NCI-H1048 (cell line): Measurements from ENCODE around the gene NEGR1.

Experiments used
- DNase-seq: peaks from one replicate; lab custom pipeline; 2025; lab: John Stamatoyannopoulos, UW

NEGR1 gene

GRCh38 chr1:71850515-71850914, 431.8 kb downstream of the NEGR1 start:
- no peak for DNase-seq

DNA sequence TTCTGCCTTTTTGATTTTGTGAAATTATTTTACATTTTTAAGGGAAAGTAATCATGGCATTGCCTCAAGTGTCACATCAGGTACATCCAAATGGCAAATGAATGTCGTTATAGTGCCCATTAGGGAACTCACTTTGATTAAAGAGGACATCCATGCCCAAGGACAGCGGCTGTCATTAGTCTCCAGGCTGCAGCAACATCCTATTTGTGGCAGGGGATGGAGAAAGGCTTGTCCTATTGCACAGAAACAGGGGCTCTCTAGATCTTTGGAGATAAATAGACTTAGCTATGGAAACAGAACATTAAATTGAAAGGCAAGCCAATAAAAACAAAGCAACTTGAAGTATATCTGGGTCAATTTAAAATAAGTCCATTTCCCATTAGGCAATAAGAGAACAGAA, 439.3 kb downstream of the NEGR1 start:
- no peak for DNase-seq

GRCh38 chr1:71839876-71840275, 442.5 kb downstream of the NEGR1 start:
- DNase-seq: no peak

DNA sequence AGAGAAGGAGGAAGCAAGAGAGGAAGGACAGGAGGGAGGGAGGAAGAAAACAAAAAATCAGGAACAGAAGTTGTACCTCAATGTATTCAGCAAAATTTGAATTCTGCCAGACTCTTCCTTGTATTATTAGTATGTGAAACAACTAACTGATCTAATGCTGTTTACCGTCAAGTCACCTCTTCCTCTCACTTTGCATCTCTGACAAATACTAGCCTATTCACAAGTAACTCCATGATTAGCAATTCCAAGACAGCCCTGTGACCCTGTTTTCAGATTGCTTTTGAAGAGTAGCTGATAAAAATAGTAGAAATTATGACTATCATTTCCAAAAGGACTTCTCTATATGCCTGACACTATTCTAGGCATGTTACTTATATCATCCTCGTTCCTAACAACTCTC, 445.4 kb downstream of the NEGR1 start:
- DNase-seq: no peak

GRCh38 chr1:71835442-71835813, 446.9 kb downstream of the NEGR1 start:
- no peak for DNase-seq

- no peak for DNase-seq
Observed at GRCh38 chr1:71834601-71835441, 447.5 kb downstream of the NEGR1 start.

DNA sequence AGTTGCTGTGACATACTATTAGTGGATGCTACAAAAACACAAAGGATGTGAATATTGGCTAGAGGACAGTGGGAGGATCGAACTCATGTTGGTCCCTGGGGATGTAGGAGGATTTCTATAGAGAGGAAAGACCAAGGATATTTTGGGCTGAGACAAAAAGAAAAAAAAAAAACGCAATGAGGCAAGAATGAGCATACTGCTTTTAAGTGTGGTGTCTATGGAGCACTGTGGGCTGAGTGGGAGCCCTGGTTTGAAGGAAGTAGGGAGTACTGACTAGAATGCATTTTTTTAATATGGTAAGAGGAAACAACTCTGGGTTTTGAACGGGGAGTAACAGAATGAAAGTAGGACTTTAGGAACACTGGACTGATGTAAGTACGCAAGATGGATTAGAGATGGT, 450.7 kb downstream of the NEGR1 start:
- no peak for DNase-seq

DNA sequence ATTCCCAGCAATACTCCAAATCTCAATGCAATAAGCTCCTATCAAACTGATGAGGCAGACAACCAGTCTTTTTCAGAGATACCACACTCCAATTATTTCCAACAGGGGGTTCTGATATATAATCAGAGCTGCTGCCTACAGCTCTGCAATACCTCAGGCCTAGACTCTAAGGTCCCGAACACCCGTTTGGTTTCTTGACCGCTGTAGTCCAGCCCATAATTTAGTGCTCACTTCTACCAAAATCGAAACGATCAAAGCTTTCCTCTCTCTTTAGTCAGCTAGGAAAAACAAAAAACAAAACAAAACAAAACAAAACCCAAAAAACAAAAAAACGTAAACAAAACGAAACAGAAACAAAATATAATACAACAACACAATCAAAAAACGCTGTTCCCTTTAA, 453.0 kb downstream of the NEGR1 start:
- no peak for DNase-seq

- DNase-seq: no peak
Observed at GRCh38 chr1:71828431-71829012, 453.8 kb downstream of the NEGR1 start.

- no peak for DNase-seq
Observed at GRCh38 chr1:71823708-71824305, 458.5 kb downstream of the NEGR1 start.

DNA sequence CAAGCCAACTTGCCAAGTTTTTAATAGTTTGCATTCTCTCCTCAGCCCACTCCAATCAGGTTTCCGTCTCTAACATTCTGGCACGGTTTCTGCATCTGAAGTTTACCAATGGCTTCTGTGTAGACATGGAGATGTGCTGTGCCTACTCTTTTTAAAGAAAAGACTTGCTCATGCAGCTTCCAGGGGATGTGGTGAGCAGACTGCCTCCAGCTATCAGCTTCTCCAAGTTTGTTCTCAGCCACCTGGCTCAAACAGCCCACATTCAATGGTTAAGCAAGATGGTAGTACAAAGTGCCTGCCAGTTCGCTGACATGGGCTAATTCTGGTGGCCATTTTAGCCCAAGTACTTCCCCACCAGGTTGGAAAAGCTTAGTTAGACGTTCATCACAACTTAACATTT, 465.3 kb downstream of the NEGR1 start:
- no peak for DNase-seq

- DNase-seq: no peak
Observed at GRCh38 chr1:71809085-71809484, 473.3 kb downstream of the NEGR1 start.

GRCh38 chr1:71804140-71804539, 478.2 kb downstream of the NEGR1 start:
- no peak for DNase-seq

DNA sequence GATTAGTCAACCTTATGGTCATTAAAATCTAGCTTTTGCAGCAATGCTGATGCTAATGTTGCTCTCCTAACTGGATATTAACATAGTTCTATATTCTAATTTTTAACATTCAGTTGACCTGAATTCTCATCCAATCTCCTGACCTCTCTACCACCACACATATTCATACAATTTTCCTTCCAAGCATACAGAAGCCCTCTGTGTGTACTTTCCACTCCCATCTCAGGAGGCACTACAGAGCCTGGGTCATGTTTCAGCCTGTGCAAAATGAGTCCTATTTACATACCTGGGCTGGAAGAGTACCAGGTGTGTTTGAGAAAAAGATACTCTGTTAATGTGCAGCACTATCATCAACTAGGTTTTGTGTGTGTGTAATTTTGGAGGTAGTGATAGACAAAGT, 486.3 kb downstream of the NEGR1 start:
- no peak for DNase-seq

DNA sequence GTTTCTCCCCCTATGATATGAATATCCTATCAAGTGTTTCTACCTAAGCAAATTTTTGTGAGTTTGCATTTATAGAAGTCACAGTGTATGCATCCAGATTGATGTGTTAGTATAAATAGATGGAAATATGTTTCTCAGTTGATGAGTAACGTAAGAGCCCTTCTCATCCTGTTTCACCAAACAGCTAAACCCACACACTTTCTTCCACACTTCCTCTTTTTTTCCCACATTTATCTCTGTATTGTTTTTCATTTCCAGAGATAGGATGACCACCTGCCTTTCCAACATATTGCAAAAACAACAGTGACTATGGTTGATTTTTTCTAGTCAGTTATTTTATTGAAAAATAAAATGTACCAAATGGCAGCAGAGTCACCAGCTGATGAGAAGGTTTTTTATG, 490.1 kb downstream of the NEGR1 start:
- DNase-seq: no peak

DNA sequence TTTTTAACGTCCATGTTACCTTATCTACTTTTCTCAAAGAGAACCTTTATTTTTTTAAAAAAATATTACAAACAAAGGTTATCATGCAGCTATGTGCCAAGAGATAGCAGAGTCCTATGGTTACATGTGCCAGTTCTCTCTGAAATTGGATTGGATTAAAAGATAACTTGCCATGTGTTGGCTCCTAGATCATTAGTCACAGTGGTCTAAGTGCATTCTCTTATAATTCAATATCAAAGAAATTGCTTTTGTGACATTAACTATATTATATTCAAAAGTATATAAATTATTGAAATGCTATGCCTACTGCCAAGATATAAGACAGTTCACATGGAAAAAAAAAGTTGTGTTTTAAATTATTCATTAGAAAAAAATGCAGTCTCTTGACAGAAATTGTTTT, 494.2 kb downstream of the NEGR1 start:
- no peak for DNase-seq

DNA sequence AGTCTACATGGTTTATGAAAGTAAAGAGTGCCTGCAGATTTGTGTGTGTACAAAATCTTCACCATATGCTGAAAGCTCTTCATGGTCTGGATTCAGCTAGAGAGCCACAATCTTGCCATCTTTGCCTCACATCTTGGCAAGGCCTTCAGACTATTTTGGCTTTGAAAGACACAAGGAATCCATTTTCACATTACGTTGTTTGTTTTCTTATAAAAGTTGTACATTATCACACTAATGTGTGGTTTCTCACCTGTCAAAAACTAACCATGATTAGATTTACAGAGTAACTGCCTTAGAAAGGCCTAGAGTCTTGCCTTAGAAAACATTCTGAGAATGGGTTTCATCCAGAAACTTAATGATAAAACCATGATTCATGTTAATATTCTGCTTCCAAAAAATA, 494.6 kb downstream of the NEGR1 start:
- DNase-seq: no peak

GRCh38 chr1:71786218-71786617, 496.1 kb downstream of the NEGR1 start:
- DNase-seq: no peak

- DNase-seq: no peak
Observed at GRCh38 chr1:71785450-71785849, 496.9 kb downstream of the NEGR1 start.

GRCh38 chr1:71785000-71785399, 497.3 kb downstream of the NEGR1 start:
- no peak for DNase-seq

- no peak for DNase-seq
Observed at GRCh38 chr1:71784241-71784640, 498.1 kb downstream of the NEGR1 start.

- DNase-seq: no peak
Observed at GRCh38 chr1:71783071-71783470, 499.3 kb downstream of the NEGR1 start.

- DNase-seq: no peak
Observed at GRCh38 chr1:71781450-71781849, 500.9 kb downstream of the NEGR1 start.

- DNase-seq: no peak
Observed at GRCh38 chr1:71780681-71781080, 501.7 kb downstream of the NEGR1 start.
